Body of pancreas (tissue), 4 donors: ENCODE measurements around the gene ACOT7.

Experiments used
- CTCF ChIP-seq, 7 experiments: fragments of 450-650 bp in 4 of 7; fragments of 200-600 bp in 3 of 7; sonication (generic) in 3 of 7; IDR thresholded peaks; one replicate each; pipeline ENCODE4 v1.5.1; 2016 to 2019; ENCODE audit warnings: antibody characterized with exemption in 7 of 7
- POLR2A ChIP-seq, 3 donors: fragments of 450-650 bp; IDR thresholded peaks; one replicate each; pipeline ENCODE4 v1.6.1; 2016; ENCODE audit warnings: antibody characterized with exemption in 3 of 3, mild to moderate bottlenecking in 2 of 3

GRCh38 chr1:6332821-6333220 lies 60.7 kb downstream of the ACOT7 start:
- TF ChIP-seq CTCF (IDR thresholded peaks at IDR 0.05) (no peak), POLR2A (IDR thresholded peaks at IDR 0.05) (no peak)
